Suppressor macrophage treated with lipopolysaccharide for 1 hour (primary cell): ENCODE results near the gene NDUFA8.

Experiments
- DNase-seq, 3 donors: peaks; one replicate each; pipeline ENCODE4 v3.0.0-alpha.2; 2020 to 2022

NDUFA8 gene

DNA sequence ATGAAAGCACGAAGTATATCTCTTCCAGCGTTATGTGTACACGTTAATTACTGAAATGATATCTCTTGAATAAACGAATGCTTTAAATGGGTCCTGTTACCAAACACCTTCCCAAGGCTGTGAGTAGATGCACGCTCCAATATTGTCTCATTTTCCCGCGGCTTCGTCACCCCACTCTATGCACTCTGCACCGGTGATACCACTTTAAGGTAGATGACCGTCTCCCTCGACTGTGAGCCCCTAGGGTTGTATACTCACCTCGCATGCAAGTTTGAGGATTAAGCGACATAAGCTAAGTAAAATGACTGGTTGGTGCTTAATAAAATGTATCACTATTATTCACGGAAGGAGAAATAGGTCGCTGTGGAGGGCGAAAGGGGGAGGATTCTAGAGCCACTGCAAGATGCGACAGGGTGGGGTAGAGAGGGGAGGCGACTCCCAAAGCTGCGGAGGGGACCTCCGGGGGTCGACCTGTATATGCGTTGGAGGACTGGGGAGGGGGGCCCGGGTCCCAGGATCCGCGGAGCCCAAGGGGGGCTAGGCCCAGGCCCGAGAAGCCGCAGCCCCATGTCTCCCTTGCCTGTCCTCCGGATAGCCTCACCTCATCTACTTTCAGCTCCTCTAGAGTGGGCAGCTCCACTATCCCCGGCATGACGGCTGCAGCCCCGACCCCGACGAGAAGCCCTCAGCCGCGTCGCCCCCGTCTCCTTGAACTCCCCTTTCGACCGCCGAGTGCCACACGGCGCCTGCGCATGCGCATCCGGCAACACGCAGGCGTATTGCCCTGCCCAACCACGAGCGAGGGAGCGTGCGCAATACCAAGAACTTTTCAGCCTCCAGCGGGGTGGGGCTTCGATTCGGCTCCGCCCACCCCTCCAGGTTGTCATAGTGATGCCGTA, at the start of gene NDUFA8, which contains the start of gene MORN5:
TSS of gene NDUFA8 (minus strand) at position 754 of the 899 bp plus-strand sequence. CDS start at position 652, 102 bp downstream.
TSS of gene MORN5 (plus strand) at position 883 of the 899 bp plus-strand sequence. CDS start 65 bp downstream, outside the sequence.
- peak; percentile 99 for DNase-seq

DNA sequence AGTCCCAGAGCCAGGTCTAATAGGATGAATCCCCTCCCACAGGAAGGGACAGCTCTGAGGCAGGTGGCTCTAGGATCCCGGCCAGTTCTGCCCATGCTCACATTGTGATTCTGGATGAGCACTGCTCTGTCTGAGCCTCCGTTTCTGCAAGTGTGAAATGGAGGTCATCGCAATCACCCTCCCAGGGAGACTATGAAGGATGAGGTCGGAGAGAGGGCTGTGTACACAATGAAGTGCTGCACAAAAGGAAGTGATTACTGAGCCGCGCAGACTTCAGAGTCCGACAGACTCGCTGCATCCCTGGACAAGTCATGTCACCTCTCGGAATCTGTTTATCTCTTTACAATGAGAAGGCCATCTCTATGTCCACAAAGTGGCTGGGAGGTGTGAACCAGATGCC, 47.5 kb upstream of the NDUFA8 start:
- DNase-seq = no peak

- DNase-seq = no peak
Measured at GRCh38 chr9:122206118-122207046, 46.8 kb upstream of the NDUFA8 start.

- DNase-seq = no peak
Measured at GRCh38 chr9:122205176-122205575, 45.6 kb upstream of the NDUFA8 start.

- no peak for DNase-seq
Measured at GRCh38 chr9:122204491-122204890, 44.9 kb upstream of the NDUFA8 start.

DNA sequence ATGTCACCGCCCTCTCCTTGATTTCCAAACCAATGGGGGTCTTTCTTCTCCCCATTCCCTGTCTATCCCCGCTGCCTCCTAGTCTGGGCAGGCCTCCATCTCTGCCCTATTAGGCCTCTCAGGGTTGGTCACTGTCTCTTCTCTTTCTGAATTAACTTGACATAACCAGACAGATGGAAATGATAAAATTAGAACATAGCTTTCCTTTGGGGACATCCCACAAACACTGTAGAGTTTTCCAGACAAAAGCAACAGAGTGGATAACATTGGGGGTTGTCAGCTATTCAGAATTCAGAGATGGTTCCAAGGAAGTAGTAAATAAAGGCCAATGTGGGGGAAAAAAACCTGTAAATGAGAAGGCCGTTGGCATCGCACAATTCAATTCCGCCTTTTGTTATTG, 44.5 kb upstream of the NDUFA8 start:
- DNase-seq = no peak

- DNase-seq = no peak
Measured at GRCh38 chr9:122202111-122202510, 42.5 kb upstream of the NDUFA8 start.

DNA sequence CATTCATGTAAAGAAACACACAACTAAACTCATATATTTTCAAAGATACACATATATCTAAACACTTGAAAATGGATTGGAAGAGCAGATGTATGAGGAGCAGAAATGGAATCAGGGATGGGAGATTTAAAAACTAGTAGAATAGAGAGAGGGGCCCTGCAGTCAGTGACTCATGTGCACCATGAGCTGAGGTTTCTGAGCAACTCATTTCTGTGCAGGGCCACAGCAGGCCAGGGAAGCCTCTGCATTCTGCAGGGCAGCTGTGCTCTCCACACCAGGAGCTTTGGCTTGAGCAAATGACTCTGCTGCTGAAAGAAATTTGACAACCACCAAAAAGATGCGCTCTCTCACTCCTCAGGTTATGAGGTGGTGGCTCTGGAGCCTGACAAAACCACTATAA, 42.1 kb upstream of the NDUFA8 start:
- no peak for DNase-seq

DNA sequence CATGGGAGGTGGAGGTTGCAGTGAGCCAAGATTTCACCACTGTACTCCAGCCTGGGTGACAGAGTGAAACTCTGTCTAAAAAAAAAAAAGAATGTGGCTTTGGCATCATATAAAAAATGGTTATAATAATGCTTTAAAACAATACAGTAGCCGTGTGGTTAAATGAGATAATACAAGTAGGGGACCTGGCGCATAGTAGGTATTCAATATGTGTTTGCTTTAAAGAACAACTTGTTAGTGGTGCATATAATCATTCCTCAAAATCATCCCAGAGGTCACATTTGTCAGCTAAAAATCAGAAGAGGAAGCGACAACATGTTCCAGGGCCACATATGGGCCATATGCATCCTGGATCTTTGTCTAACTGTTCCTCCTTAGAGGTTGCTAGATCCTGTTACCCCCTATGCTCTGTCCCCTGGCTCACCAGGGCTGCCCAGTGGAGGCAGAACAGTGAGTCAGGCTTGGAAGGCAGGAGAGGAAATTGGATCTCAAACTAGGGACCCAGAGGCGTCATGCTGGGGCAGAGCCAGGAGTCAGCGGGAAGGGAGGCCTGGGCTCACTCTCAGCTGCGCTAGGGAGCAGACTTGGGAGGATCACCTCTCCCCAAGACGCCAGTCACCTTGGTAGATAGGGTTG, 41.5 kb upstream of the NDUFA8 start:
- no peak for DNase-seq

DNA sequence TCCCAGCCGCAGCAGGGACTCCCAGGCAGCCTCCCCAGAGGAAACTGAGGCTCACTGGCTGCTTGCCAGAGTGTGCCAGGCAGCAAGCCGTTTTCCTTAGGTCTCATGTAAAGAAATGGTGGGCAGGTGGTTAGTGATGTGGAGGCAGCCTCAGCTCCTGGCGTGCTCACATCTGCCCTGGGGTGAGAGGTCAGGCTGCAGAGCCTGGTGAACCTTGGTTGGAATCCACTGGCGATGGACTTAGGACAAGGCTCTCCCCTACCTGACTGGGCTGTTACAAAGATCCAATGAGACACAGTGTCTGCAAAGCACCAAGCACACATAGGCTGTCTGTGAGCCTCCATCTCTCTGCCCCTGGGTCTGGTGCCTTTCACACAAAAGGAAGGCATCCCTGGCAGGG, 38.3 kb upstream of the NDUFA8 start:
- no peak for DNase-seq

DNA sequence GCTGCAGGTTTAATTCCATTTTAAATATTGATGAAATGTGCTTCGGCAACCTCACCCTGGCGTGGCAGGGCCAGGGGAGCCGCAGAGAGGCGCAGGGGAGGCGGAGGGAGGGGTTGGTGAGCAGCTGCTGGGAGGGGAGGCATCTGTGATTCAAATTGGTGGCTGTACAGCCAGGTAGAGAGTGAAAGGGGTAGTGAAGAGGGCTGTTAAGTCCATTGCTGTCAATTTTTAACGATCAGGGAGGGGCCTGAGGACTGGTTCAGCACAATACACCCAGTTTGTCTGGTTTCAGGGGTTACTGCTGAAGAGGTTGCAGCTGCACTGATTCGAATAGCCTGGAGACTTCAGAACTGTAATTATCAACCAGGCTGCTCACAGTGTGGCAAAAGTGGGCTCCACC, 37.8 kb upstream of the NDUFA8 start:
- no peak for DNase-seq

- no peak for DNase-seq
Measured at GRCh38 chr9:122195875-122196274, 36.3 kb upstream of the NDUFA8 start.

- no peak for DNase-seq
Measured at GRCh38 chr9:122193651-122194050, 34.1 kb upstream of the NDUFA8 start.

DNA sequence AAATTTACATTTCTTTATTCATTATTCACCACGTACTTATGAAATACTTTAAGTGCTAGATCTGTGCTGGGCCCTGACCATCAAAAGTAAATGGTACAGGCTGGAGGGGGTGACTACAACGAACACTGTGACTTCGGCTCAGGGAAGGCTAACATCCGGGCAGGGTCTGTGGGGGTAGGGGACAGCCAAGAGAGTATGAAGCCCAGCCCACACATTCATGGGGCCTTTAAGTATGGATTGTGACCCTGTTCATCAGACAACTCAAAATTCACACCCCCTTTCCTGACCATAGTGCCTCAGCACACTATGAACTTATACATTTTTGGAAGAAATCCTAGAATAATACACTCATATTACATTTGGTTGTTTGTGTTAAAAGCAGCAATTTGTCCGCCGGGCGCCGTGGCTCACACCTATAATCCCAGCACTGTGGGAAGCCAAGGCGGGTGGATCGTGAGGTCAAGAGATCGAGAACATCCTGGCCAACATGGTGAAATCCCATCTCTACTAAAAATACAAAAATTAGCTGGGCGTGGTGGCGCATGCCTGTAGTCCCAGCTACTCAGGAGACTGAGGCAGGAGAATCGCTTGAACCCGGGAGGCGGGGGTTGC, 33.4 kb upstream of the NDUFA8 start:
- no peak for DNase-seq

DNA sequence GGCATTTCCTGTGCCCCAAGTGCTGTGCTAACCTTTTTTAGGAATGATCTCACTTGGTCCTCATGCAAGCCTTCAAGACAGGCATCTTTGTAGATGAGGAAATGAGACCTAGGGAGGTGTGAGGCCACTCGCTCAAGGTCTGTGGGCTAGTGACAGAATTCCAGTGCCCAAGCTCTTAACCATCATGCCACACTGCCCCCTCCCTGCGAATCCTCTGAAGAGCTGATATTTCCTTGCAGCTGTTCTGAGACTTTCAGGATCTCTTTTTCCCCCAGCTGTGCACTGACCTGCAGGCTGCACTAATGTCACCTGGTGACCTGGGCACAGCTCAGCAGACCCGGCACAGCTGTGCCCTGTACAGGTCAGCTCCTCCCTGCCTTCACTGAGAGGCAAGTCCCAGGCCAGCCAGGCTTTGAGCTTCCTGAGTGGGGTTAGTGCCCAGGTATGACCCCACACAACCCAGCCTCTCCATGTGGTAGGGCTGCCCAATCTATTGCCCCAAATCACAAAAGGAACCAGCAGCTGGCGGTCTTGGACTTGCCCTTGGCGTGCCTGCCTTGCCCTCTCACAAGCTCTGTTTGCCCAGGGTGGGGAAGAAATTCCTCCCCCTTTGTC, 32.8 kb upstream of the NDUFA8 start:
- DNase-seq = no peak

DNA sequence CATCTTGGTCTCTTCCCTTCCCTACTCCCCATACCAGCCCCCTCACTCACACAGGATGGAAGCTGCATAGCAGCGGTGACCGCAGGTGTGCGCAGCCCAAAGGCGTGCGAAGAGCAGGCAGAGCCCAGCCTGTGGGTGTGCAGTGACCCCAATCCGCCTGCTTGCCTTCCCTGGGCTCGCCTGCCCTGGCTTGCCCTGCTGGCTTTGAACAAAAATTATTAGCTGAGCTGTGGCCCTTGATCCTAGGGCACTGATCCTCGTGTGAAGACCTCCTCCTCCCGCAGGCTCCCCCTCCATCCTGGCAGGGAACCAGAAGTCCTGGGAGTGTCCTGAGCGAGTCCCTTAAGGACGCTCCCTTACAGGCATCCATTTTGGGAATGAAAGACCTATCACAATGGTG, 32.0 kb upstream of the NDUFA8 start:
- no peak for DNase-seq

DNA sequence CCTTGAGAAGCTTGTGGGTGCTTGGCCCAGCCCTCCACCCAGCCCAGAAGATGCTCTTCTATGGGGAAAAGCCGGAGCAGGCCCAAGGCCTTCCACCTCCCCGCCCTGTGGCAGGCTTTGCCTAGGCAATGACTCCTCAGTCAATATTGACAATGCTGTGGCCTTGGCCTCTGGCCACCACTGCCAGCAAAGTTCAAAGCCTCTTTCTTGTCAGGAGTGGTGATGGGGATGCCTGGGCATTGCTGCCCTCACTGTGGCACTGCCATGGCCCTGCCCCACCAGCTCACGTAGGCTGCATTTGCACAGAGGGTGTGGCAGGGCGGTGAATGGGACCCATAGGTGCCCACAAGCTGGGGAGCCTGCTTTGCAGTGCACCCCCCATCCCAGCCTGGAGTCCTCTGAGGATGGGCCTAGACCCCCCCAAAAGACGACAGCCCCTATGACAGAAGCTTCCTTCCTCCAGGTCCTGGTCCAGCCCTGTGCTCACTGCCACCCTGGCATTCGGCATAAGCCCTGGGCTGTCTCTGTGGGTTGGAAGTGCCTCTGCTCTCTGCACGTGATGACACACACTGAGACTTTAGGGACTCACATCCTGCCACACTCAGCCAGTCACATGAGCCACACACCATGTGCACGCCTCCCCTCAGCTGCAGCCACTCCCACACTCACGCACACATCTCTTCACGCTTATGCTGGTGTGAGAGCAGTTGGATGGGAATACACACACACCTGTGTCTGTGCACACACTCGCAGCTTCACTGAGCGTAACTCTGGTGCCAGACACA, 31.2 kb upstream of the NDUFA8 start:
- no peak for DNase-seq

GRCh38 chr9:122188369-122188768, 28.8 kb upstream of the NDUFA8 start:
- no peak for DNase-seq

- DNase-seq = no peak
Measured at GRCh38 chr9:122186777-122187470, 27.3 kb upstream of the NDUFA8 start.

DNA sequence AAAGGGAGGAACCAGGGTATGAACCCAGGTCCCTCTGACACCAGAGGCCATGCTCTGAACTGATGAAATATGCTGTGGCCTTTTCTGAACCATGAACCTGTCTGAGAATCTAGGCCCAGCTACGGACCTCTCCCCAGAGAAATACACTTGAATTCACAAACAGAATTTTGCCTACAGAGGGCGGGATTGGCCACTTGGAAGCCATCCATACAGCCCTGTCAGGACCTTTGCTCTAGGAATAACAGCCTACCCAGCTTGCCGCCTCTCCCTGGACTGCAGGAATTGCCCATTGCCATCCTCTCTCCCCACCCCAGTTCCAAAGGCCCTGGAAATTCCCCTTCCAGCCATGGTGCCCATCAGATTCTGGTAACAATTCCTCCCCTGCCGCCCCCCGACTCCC, 26.7 kb upstream of the NDUFA8 start:
- no peak for DNase-seq

- no peak for DNase-seq
Measured at GRCh38 chr9:122184551-122184950, 25.0 kb upstream of the NDUFA8 start.
